Vagina (tissue), 2 donors: ENCODE results near the gene BCL3. TPM values are rescaled to one million over a fixed set of nuclear protein-coding genes. Genes with fewer than 3 reads are reported as not detected.

Experiments
- DNase-seq, 2 donors: peaks; one replicate each; pipeline ENCODE4 v3.0.0-alpha.2; 2017; ENCODE audit errors: extremely low spot score in 2 of 2
- H3K27ac ChIP-seq: fragments of 200-600 bp; sonication (generic); one replicate; pipeline ENCODE4 v1.5.1; 2019
- H3K27me3 ChIP-seq: fragments of 200-600 bp; sonication (generic); one replicate; pipeline ENCODE4 v1.5.1; 2019
- H3K36me3 ChIP-seq, 2 donors: fragments of 200-600 bp; sonication (generic); one replicate each; pipeline ENCODE4 v1.5.1; 2017 to 2019
- H3K4me1 ChIP-seq: fragments of 200-600 bp; sonication (generic); one replicate; pipeline ENCODE4 v1.5.1; 2019
- H3K4me3 ChIP-seq, 2 donors: fragments of 200-600 bp; sonication (generic); 1 replicate in 1 of 2; 2 replicates in 1 of 2; pipeline ENCODE4 v1.5.1; 2016 to 2019
- H3K9me3 ChIP-seq: fragments of 200-600 bp; sonication (generic); one replicate; pipeline ENCODE4 v1.5.1; 2019
- CTCF ChIP-seq, 3 experiments: fragments of 450-650 bp in 2 of 3; fragments of 200-600 bp in 1 of 3; sonication (generic) in 1 of 3; IDR thresholded peaks; one replicate each; pipeline ENCODE4 v1.5.1; 2017 to 2019; ENCODE audit warnings: antibody characterized with exemption in 3 of 3, mild to moderate bottlenecking in 2 of 3, moderate library complexity in 2 of 3
- POLR2A ChIP-seq, 2 donors: fragments of 450-650 bp; IDR thresholded peaks; one replicate each; pipeline ENCODE4 v1.6.1; 2017; ENCODE audit warnings: antibody characterized with exemption in 2 of 2, mild to moderate bottlenecking in 2 of 2, moderate library complexity in 2 of 2
- POLR2AphosphoS5 ChIP-seq, 2 donors: sonication (generic); formaldehyde crosslinking; IDR thresholded peaks; one replicate each; pipeline ENCODE4 v1.9.0; 2017; ENCODE audit warnings: antibody characterized with exemption in 2 of 2, mild to moderate bottlenecking in 2 of 2, low read depth in 1 of 2; ENCODE audit not compliant: insufficient read depth in 1 of 2
- intact Hi-C: fragments of 100-400 bp; cut with DNase I; formaldehyde crosslinking; loops from one replicate; pipeline ENCODE4 v1.15.1; 2023
- total RNA-seq: library from RNA; depleted of rRNA; stranded (reverse); fragments of >200 nt; gene quantifications from one replicate; pipeline ENCODE4 v1.2.3, GENCODE V29; 2016

Gene BCL3
- total RNA-seq, 1 donor from 2014 or later = 86.9 TPM

- Histone ChIP-seq H3K36me3 (no peaks in the 10 kb centered on the region), H3K27me3 (no peaks in the 10 kb centered on the region), H3K4me3 (no peak overlapping the region), H3K4me1 (peaks cover 78% of the 10 kb centered on the region), H3K9me3 (no peaks in the 10 kb centered on the region), H3K27ac (peak overlapping the region; percentile 93)
- DNase-seq = no peak
- intact Hi-C loops = no loop called here
- no peak for TF ChIP-seq POLR2AphosphoS5 (IDR thresholded peaks at IDR 0.05; ENCODE audit: insufficient read depth in 1 of 2, low read depth in 1 of 2)
- no peak for TF ChIP-seq POLR2A (IDR thresholded peaks at IDR 0.05)
- no peak for TF ChIP-seq CTCF (IDR thresholded peaks at IDR 0.05)
Measured at GRCh38 chr19:44745887-44746600, 2.5 kb upstream of the BCL3 start.

DNA sequence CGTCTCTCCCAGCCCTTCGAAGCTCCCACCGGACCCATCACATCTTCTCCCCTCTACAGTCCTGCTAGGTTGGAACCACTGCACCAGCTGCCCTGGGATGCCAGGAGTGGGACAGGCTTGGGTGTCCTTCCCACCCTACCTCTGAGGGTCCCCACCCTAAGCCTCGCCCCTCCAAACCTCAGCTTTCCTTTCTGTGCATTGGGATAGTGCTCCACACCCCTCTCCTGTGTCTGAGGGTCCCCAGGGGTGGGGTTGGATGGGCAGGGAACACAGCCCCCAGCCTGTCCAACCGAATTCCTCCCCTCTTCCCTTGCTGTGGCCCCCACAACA lies 1.9 kb upstream of the BCL3 start:
- Histone ChIP-seq H3K9me3 (no peaks in the 10 kb centered on the region), H3K27ac (peak overlapping the region; percentile 93), H3K4me3 (peak overlapping the region in 1 of 2 donors; percentile 7), H3K36me3 (peaks cover 0 to 4% of the 10 kb centered on the region in 2 donors), H3K27me3 (no peaks in the 10 kb centered on the region), H3K4me1 (peaks cover 78% of the 10 kb centered on the region)
- TF ChIP-seq CTCF (IDR thresholded peaks at IDR 0.05) (no peak), POLR2A (IDR thresholded peaks at IDR 0.05) (no peak), POLR2AphosphoS5 (IDR thresholded peaks at IDR 0.05; ENCODE audit: insufficient read depth in 1 of 2, low read depth in 1 of 2) (no peak)
- no peak for DNase-seq
- intact Hi-C loops = no loop called here

GRCh38 chr19:44746946-44747738 lies 1.4 kb upstream of the BCL3 start:
- intact Hi-C loops = no loop called here
- Histone ChIP-seq H3K27ac (peak overlapping the region; percentile 93), H3K27me3 (no peaks in the 10 kb centered on the region), H3K4me1 (peaks cover 75% of the 10 kb centered on the region), H3K4me3 (peak overlapping the region; percentile 63 to 87), H3K36me3 (peaks cover 0 to 6% of the 10 kb centered on the region in 2 donors), H3K9me3 (no peaks in the 10 kb centered on the region)
- TF ChIP-seq POLR2A (IDR thresholded peaks at IDR 0.05) (peak in 1 of 2 donors; percentile 70), CTCF (IDR thresholded peaks at IDR 0.05) (no peak), POLR2AphosphoS5 (IDR thresholded peaks at IDR 0.05; ENCODE audit: insufficient read depth in 1 of 2, low read depth in 1 of 2) (peak; percentile 91 to 95)
- DNase-seq = peak; percentile 99

DNA sequence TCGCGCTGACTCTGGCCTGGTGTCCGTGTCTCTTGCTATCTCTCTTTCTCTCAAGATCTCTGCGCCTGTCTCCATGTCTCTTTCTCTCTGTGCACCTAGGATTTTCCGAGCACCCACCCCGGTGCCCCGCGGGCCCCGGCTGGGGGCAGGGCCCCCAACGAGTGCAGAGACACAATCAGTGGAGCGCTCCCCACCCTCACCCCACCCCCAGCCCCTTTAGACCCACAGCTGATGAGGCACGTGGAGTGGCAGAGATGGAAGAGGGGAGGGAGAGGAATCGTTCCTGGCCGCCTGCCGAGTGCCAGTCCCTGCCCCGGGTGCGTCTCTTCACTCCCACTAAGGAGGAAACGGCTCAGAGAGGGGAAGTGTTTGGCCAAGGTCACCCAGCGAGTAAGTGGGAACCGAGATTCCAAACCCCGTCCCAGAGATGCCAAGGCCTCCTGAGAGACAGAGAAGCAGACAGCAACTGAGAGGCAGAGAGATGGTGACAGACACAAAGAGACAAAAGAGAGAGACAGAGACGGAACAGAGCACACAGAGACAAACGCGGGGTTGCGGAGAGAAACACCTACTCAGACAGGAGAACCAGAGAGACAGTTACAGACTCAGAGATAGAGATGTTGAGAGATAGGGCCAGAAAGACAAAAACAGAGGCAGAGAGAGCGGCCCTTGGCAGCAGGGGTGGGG lies 626 bp upstream of the BCL3 start:
- Histone ChIP-seq H3K4me3 (peak overlapping the region; percentile 63 to 87), H3K4me1 (peaks cover 75% of the 10 kb centered on the region), H3K36me3 (peaks cover 0 to 6% of the 10 kb centered on the region in 2 donors), H3K27ac (peak overlapping the region; percentile 93), H3K9me3 (no peaks in the 10 kb centered on the region), H3K27me3 (no peaks in the 10 kb centered on the region)
- TF ChIP-seq POLR2AphosphoS5 (IDR thresholded peaks at IDR 0.05; ENCODE audit: insufficient read depth in 1 of 2, low read depth in 1 of 2) (peak; percentile 9 to 35), CTCF (IDR thresholded peaks at IDR 0.05) (no peak), POLR2A (IDR thresholded peaks at IDR 0.05) (no peak)
- no peak for DNase-seq
- intact Hi-C loops = loop anchor here (1.0 kb wide), 1 partner anchor 9 kb away; no protein-coding TSS in a partner anchor
